ENCODE measurements around the gene LYZL2.
A peak's percentile ranks its signal among the peaks of the same experiment; 100 is the strongest.
"Not testable (repeated sequence)": the region's sequence is repeated elsewhere in the genome, so short reads cannot be mapped to it uniquely, and the experiment has no call there.

Gene LYZL2

DNA sequence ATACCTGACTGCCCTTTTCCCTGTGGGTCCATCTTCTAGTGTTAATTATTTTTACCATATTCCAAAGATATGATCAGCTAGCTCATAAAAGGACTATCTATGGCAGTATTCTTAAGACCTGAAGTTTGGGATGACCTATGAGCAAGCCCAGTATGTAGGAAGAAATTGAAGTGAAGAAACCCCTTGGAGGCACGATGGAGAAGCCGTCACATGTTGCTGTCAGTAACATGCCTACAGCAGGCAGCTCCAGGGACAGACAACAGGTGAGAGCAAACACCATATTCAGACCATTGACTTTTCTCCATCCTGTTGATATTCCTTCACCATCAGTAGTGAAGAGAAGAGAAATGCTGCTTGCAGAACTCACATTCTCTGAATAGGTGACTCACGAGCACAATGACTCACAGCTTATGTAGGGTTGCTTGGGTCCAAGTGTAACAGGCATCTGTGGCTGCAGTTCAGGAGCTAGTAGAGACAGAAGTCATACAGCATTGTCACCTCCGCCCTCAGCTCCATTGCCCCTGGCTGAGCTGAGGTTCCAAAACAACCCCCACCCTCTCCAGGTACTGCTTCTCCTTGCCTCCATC, 8.4 kb upstream of the LYZL2 start:
- no peak for DNase-seq

DNA sequence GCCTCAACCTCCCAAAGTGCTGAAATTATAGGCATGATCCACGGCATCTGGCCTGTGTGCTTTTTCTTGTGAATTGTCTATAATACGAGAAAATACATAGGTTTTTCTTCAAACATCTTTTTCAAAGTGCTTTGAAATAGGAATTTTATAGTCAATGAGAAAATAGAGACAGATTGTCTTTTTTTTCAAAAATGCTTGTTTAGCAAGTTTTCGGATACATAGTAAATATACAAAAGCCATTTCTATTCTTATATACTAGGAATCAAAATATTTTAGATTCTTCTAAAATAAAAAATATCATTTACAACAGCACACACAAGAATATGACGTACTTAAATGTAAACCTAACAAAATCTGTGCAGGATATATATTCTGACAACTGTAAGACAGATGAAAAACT, 1.6 kb upstream of the LYZL2 start:
- no peak for DNase-seq

DNA sequence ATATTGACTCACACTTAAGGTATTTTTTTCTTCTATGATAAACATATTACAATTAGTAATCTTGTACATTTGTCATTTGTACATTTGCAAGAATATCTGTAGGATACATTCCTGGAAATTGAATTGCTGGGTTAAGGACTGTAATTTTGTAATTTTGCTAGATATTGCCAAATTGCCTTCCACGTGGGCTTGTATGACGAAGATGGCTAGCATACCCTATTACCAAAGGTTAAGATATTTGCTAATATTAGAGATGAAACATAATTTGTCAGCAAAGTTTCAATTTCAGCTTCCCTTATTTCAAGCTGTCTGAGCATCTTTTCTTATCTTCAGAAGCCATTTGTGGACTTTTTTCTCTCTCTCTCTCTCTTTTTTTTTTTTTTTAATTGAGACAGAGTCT, 1.0 kb upstream of the LYZL2 start:
- no peak for DNase-seq

DNA sequence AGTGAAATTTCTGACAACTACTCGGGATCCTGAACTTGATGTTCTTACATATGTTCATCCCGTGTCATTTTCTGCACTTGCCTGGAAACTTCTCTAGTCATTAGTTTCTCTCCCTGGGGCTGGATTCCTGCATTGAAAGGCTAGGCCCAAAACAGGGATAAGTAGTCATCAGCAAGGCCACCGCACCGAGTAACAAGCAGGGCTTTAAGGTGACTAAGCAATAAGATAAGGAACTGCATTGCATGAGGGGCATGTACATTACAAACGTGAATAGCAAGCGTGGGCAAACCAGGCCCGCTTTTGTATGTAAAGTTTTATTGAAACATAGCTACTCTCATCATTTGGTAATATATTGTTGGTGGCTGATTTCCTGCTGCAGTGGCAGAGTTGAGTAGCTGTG, 977 bp downstream of the LYZL2 start:
- DNase-seq = not testable (repeated sequence)

DNA sequence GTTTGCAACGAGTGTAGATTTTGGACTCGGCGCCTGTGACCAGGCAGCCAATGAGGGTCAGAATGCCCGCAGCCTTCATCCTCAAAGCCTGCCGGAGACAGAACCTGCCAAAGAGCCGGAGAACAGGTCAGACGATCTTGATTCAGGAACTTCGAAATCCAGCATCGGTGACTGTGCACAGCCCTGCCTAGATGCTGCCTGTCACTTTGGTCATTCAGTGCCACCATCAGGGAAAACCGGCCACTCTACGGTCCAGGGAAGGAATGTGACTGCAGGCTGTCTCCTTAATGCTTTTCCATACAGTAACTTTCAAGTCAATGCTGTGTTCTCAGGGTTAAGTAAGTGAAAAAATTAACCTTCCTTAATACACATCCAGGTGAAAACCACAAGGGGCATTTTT, 2.7 kb downstream of the LYZL2 start:
- DNase-seq = not testable (repeated sequence)

DNA sequence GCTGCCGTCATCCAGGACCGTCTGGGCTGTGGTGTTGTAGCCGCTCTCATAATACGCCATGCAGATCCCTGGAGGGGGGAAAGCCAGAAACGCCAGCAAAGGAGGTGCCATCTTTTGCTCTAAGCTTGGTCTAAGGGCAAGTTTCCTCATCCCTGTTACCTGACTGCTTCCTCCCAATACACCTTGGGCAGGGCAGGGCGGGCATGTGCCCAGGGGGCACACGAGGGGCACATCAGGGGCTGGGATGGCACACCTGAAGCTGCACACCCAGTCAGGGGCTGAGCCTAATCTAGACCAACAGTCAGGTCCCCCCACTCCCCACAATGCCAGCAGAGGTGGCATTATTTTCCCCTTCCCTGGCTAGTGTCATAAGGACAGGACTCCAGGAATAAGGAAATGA, 3.4 kb downstream of the LYZL2 start:
- not testable (repeated sequence) for DNase-seq

DNA sequence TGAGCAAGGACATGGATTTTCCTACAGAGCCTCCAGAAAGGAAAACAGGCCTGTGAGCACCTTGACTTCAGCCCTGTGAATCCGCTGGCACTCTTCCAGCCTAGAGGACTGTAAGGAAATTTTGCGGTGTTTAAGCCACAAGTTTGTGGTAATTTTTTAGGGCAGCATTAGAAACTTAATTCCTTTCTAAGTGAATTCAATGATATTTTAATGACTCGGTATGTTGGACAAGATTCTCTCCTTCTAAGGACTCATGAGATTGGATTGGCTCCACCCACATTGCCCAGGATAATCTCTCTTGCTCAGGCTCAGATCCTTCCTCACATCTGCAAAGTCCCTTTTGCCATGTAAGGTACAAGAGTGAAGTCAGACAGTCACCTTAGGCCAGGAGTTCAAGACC, 4.5 kb downstream of the LYZL2 start:
- DNase-seq = no peak

DNA sequence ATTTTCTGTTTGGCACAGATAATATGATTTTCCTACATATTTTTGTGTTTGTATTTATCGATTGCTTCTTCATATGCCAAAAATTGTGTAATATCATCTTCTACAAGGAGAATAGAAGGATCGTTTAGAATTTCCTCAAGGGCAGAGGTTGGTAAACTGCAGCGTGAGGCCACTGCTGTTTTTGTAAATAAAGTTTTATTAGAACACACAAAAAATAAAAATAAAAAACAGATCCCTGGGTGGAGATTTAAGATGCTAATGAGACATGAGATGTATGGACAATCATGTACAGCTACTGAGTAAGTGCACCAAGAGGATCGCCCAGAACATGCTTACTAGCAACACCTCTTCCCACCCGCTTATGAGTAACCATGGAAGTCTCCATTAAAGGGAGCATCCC, 9.6 kb downstream of the LYZL2 start:
- no peak for DNase-seq

DNA sequence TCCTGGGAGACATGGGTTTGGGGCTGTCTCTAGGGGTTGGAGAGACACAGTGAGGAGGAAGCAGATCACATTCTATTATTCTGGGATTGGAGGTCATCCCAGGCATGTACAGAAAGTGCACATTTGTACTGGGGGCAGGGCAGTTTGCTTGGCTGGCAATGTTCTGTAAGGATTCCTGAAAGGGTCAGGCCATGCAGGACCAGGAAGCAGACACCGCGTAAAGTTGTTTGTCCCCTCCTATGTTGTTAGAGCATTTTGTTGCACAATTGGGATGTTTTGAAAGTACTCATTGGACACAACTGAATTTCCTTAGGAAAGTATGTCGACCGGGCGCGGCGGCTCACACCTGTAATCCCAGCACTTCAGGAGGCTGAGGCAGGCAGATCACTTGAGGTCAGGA, 12.5 kb downstream of the LYZL2 start:
- DNase-seq = no peak

DNA sequence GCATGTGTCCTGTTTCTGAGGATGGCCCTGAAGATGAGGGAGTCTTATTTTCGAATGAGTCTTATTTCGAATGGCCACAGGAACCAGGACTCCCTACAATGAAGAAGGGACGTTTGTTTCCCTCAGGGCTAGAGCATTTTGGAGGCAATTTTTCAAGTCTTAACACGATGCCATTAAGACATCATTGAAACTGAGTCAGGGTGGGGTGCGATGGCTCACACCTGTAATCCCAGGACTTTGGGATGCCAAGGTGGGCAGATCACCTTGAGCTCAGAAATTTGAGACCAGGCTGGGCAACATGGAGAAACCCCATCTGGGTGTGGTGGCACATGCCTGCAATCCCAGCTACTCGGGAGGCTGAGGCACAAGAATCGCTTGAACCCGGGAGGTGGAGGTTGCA, 18.5 kb downstream of the LYZL2 start:
- not testable (repeated sequence) for DNase-seq

GRCh38 chr10:30607814-30608213, 21.7 kb downstream of the LYZL2 start:
- no peak for DNase-seq

- no peak for DNase-seq
Measured at GRCh38 chr10:30606313-30606712, 23.2 kb downstream of the LYZL2 start.

GRCh38 chr10:30605341-30606121, 24.0 kb downstream of the LYZL2 start:
- not testable (repeated sequence) for DNase-seq

GRCh38 chr10:30603589-30603988, 26.0 kb downstream of the LYZL2 start:
- no peak for DNase-seq

- no peak for DNase-seq
Measured at GRCh38 chr10:30602747-30603146, 26.8 kb downstream of the LYZL2 start.

DNA sequence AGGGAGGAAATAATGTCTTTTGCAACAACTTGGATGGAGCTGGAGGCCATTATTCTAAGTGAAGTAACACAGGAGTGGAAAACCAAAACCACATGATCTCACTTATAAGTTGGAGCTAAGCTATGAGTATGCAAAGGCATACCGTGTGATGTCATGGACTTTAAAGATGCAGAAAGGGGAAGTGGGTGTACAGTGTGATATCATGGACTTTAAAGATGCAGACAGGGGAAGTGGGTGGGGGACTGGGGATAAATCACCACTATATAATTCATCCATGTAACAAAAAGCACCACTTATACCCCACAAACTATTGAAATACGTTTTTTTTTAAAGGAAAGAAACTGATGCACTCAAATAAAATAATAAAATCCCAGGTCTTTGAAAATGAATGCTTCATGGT, 29.5 kb downstream of the LYZL2 start:
- DNase-seq = no peak

DNA sequence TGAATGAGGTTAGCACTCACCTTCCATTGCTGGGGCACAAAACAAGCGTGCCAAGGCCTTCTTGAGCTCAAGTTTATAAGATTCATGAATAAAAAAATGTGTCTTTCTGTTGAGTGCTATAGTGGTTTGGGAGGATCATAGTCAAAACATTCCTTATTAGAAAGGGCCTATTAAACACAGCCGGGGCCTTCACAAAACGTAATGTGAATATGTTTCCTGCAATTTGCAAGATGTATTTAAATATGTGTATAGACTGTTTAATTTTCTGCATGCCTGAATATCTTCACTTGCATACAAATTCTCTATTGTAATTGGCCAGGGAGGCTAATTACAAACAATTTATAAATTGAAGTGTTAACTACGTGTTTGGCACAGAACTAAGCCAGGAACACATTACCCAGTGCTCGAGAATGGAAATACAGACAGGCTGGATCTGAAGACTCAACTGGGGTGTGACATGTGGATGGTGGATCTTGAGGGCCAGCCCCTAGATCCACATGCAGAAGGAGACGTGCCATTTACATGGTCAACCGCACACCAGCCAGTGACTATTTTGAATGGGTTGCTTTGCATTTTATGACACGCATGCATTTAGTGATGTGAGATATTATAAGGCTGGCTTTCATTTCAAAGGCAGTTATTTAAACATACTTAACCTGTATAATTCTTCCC, 31.3 kb downstream of the LYZL2 start:
- no peak for DNase-seq

DNA sequence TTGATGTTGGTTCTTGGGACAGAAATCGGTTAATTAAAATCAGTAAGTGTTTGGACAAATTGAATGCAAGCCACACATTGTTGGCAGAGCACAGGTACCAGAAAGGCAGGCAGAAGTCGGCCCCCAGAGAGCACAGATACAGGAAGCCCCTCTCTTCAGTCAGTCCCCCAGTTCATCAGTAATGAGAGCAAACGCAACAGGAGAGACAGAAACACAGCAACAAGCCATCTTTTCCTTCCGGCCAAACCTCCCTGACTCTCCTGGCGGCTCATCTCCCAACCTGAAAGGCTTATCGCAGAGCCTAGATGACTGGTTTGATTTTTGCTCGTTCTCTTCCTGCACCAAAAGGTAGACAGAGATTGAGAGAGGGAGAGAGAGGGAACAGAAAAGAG, 32.1 kb downstream of the LYZL2 start:
- not testable (repeated sequence) for DNase-seq

GRCh38 chr10:30596493-30597432, 32.8 kb downstream of the LYZL2 start:
- not testable (repeated sequence) for DNase-seq

GRCh38 chr10:30596013-30596412, 33.5 kb downstream of the LYZL2 start:
- no peak for DNase-seq

- no peak for DNase-seq
Measured at GRCh38 chr10:30594077-30594476, 35.5 kb downstream of the LYZL2 start.

DNA sequence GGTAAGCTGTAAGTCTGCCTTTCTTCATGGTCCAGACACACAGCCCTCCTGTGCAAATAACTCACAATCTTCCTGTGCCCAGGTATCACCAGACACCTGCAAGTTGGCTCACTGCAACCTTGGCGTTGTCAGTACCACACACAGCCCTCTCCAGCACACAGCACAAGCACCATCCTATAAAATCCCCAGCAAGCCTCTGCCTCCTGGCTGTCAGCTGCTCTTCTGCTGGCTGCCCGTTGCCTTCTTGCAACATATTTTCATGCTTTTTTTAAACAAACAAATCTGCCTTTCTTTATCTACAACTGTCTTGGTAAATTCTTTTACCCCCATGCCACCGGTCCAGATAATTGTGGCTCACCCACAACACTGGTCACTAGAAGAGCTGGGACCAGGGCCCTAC, 36.8 kb downstream of the LYZL2 start:
- DNase-seq = not testable (repeated sequence)

- peak in 1 of 2 experiments; percentile 22 for DNase-seq
Measured at GRCh38 chr10:30591249-30591670, 38.3 kb downstream of the LYZL2 start.
